ENCODE measurements around the gene MYO9A.
A peak's percentile ranks its signal among the peaks of the same experiment; 100 is the strongest.

The MYO9A gene

DNA sequence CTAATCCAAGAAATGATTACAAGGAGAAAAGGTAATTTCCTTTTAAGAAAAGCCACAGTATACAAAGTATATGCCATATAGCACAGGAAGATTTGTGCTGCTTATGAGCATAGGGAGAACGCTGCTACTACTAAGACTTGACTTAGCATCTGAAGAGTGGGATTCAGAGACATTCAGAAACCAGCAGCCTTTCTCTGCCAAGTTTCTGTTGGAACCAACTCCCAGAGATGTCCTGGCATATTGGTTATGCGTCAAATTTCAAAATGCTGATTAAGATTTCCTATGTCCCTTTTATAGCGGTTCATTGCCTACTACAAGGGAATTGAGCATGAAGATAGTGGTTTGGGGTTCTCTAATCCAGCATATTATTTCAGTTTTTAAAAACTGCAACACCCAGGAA, 302.6 kb downstream of the MYO9A start:
- Histone ChIP-seq H3K9me3 (ENCODE audit: control insufficient read depth, low read length) (peaks cover 20% of the 10 kb centered on the region), H3K27me3 (replicated peaks; ENCODE audit: control insufficient read depth, insufficient read depth, low read length) (no peaks in the 10 kb centered on the region), H3K4me1 (ENCODE audit: control insufficient read depth, insufficient read depth, low read length) (no peaks in the 10 kb centered on the region), H3K36me3 (ENCODE audit: control insufficient read depth, insufficient read depth, low read length, severe bottlenecking) (no peaks in the 10 kb centered on the region), H3K9ac (ENCODE audit: low read length) (no peak overlapping the region), H3K4me3 (ENCODE audit: low read length) (no peak overlapping the region)
- DNase-seq (ENCODE audit: low read depth), result no peak

DNA sequence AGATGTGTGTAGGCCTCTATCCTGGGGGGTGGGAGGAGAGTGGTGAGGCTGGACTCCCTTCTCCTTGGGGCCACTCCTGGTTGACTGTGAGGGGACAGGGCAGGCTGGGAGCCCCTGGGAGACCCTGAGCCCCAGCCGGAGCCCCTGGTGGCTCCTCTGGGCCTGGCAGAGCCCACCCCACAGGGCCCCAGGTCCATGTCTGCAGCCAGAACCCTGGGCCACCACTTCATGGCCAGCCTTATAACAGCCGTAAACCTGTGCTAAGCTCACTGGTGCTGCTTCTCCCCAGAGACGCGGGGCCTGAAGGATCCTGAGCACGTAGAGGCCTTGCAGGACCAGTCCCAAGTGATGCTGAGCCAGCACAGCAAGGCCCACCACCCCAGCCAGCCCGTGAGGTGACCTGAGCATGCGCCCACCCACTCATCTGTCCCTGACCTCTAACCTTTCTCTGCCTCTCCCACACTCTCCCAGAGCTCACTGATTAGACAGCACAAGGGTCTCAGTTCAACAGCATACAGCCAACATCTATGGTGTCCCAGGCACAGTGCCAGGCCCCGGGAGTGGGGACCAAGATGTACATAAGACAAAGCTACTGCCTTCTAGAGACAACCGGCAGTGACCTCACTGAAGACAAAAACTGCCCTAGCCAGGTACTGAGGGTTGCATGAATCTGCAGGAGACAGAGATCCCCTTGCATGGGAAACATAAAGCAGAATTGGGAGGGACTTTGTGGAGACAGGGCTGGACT, 304.1 kb downstream of the MYO9A start:
- no peak overlapping the region for H3K4me3 ChIP-seq (ENCODE audit: low read length)
- H3K36me3 ChIP-seq (ENCODE audit: control insufficient read depth, insufficient read depth, low read length, severe bottlenecking), result no peaks in the 10 kb centered on the region
- H3K27me3 ChIP-seq (replicated peaks; ENCODE audit: control insufficient read depth, insufficient read depth, low read length), result peaks cover 9% of the 10 kb centered on the region
- H3K4me1 ChIP-seq (ENCODE audit: control insufficient read depth, insufficient read depth, low read length), result no peaks in the 10 kb centered on the region
- no peak overlapping the region for H3K9ac ChIP-seq (ENCODE audit: low read length)
- peaks cover 6% of the 10 kb centered on the region for H3K9me3 ChIP-seq (ENCODE audit: control insufficient read depth, low read length)
- no peak for DNase-seq (ENCODE audit: low read depth)

DNA sequence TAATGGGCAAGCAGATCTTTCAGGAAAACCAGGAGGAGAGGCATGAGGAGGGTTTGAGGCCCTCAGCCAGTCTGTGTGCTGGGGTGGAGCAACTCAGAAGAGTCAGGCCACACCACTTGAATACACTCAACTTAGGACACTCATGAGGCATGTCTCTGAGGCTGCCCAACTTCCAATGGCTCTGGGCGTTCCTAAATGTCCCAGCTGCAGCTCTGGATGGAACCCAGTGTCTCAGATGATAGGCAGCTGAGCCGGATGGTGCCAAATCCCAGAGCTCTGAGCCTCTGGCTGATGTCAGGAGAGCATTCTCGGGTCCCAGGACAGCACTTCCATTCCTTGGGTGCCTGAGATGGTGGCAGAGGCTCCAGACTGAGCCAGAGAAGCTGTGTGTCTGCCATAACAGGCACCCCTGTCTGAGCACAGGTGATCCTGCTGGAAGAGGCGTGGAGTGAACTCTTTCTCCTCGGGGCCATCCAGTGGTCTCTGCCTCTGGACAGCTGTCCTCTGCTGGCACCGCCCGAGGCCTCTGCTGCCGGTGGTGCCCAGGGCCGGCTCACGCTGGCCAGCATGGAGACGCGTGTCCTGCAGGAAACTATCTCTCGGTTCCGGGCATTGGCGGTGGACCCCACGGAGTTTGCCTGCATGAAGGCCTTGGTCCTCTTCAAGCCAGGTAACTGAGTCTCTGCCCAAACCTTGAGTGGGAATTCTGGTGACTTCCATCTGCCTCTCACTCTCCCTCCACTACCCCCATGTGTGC, 304.8 kb downstream of the MYO9A start:
- H3K4me3 ChIP-seq (ENCODE audit: low read length), result no peak overlapping the region
- H3K27me3 ChIP-seq (replicated peaks; ENCODE audit: control insufficient read depth, insufficient read depth, low read length), result peaks cover 10% of the 10 kb centered on the region
- H3K9me3 ChIP-seq (ENCODE audit: control insufficient read depth, low read length), result no peaks in the 10 kb centered on the region
- DNase-seq (ENCODE audit: low read depth), result no peak
- no peak overlapping the region for H3K9ac ChIP-seq (ENCODE audit: low read length)
- no peaks in the 10 kb centered on the region for H3K36me3 ChIP-seq (ENCODE audit: control insufficient read depth, insufficient read depth, low read length, severe bottlenecking)
- no peaks in the 10 kb centered on the region for H3K4me1 ChIP-seq (ENCODE audit: control insufficient read depth, insufficient read depth, low read length)

DNA sequence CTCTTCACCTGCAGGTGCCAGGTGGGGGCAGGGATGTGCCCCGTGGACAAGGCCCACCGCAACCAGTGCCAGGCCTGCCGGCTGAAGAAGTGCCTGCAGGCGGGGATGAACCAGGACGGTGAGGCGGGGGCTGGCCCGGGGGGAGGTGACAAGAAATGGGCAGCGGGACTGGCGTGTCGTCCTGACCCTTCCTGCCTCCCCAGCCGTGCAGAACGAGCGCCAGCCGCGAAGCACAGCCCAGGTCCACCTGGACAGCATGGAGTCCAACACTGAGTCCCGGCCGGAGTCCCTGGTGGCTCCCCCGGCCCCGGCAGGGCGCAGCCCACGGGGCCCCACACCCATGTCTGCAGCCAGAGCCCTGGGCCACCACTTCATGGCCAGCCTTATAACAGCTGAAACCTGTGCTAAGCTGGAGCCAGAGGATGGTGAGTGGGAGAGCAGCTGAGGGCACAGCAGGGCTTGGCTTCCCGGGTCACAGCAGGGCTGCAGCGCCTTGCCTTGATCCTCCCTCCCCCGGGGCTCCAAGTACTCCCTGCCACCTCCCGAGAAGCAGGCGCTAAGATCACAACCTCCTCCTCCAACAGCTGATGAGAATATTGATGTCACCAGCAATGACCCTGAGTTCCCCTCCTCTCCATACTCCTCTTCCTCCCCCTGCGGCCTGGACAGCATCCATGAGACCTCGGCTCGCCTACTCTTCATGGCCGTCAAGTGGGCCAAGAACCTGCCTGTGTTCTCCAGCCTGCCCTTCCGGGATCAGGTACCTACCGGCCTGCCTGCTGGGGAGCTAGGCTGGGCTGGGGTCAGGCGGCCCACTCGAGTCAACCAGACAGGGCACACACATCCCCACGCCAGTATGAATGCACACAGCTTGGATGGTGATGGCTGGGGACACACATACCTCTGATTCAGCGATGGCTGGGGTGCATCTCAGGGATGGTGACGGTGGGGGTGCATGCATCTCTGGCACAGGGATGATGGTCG, 305.9 kb downstream of the MYO9A start:
- no peaks in the 10 kb centered on the region for H3K9me3 ChIP-seq (ENCODE audit: control insufficient read depth, low read length)
- no peak overlapping the region for H3K9ac ChIP-seq (ENCODE audit: low read length)
- peaks cover 8% of the 10 kb centered on the region for H3K4me1 ChIP-seq (ENCODE audit: control insufficient read depth, insufficient read depth, low read length)
- H3K27me3 ChIP-seq (replicated peaks; ENCODE audit: control insufficient read depth, insufficient read depth, low read length), result peaks cover 10% of the 10 kb centered on the region
- DNase-seq (ENCODE audit: low read depth), result no peak
- no peak overlapping the region for H3K4me3 ChIP-seq (ENCODE audit: low read length)
- no peaks in the 10 kb centered on the region for H3K36me3 ChIP-seq (ENCODE audit: control insufficient read depth, insufficient read depth, low read length, severe bottlenecking)

DNA sequence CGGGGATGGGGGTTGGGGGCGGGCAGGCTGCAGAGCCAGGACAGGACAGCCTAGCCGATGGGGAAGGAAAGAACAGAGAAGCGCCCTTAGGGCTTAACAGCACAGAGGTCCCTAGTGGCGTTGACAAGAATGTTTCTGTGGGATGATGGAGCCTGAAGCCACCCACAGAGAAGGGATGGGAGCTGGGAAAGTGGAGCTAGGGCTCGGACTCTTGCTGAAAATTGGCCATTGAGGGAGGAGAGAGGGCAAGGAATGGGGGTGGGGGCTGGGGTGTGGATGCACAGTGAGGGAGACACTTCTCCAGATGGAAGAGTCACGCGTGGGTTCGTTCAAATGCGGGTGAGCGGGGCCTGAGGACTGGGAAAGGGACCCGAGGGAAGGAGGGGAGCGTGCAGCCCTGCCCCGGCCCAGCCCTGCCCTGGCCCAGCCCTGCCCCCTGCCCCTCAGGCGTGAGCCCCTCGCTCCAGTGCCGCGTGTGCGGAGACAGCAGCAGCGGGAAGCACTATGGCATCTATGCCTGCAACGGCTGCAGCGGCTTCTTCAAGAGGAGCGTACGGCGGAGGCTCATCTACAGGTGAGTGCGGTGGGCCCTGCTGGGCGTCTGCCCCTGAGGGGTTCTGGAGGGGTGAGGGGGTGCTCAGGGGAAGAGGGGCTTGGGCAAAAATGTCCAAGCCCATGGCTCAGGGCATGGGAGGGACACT, 306.8 kb downstream of the MYO9A start:
- no peak for DNase-seq (ENCODE audit: low read depth)
- no peaks in the 10 kb centered on the region for H3K36me3 ChIP-seq (ENCODE audit: control insufficient read depth, insufficient read depth, low read length, severe bottlenecking)
- peaks cover 10% of the 10 kb centered on the region for H3K27me3 ChIP-seq (replicated peaks; ENCODE audit: control insufficient read depth, insufficient read depth, low read length)
- no peak overlapping the region for H3K9ac ChIP-seq (ENCODE audit: low read length)
- H3K9me3 ChIP-seq (ENCODE audit: control insufficient read depth, low read length), result no peaks in the 10 kb centered on the region
- peaks cover 12% of the 10 kb centered on the region for H3K4me1 ChIP-seq (ENCODE audit: control insufficient read depth, insufficient read depth, low read length)
- no peak overlapping the region for H3K4me3 ChIP-seq (ENCODE audit: low read length)

DNA sequence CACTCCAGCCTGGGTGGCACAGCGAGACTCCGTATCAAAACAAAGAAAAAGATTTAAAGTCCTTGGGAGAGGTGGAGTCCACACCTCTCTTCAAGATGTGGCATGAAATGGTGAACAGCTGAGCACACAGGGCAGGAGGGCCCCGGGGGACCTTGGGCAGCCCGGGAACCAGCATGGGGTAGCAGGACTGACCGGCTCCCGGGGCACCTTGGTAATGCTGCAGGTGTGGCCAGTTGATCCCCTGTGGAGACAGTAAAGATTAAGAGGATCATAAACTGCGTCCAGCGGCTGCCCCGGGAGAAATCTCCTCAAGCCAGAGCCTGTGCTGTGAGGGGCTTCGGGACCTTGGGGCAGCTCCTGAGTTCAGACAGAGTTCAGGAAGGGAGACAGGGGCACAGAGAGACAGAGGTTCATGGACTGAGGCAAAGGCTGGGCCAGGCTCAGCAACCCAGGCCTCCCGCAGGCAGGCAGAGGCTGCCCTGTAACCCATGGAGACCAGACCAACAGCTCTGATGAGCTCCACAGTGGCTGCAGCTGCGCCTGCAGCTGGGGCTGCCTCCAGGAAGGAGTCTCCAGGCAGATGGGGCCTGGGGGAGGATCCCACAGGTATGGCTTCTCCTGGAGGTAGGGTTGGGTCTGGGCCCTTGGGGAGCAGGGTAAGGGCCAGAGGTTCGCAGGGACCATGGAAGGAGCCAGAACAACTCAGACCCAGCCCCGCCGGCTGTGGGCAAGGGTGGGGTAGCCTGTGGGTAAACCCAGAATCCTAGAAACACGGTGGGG, 307.5 kb downstream of the MYO9A start, which contains the start of gene NR2E3:
NR2E3 (plus strand) TSS at position 299 of the 780 bp plus-strand sequence; CDS start at position 489, 190 bp downstream.
- Histone ChIP-seq H3K27me3 (replicated peaks; ENCODE audit: control insufficient read depth, insufficient read depth, low read length) (peaks cover 10% of the 10 kb centered on the region), H3K9ac (ENCODE audit: low read length) (no peak within 1 kb of the TSS), H3K4me3 (ENCODE audit: low read length) (no peak within 1 kb of the TSS), H3K4me1 (ENCODE audit: control insufficient read depth, insufficient read depth, low read length) (peaks cover 12% of the 10 kb centered on the region), H3K9me3 (ENCODE audit: control insufficient read depth, low read length) (no peaks in the 10 kb centered on the region), H3K36me3 (ENCODE audit: control insufficient read depth, insufficient read depth, low read length, severe bottlenecking) (no peaks in the 10 kb centered on the region)
- DNase-seq (ENCODE audit: low read depth), result no peak

DNA sequence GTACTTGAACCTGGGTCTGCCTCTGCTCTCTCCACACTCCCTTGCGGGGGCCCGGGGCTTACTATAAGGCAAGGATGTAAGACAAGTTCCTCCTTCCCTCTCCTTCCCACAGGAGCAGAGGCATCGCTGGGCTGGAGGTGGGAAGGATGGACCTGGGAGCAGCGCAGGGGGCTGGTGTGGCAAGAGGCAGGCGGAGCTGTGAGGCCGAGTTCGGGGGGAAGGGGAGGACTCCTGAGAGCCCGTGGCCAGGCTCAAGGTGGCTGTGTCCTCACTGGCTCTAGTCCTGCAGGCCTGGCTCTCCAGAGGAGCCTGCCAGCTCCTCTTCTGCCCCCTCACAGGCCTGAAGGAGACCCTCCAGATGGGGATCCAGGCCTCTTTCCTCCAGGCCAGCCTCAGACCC, 308.6 kb downstream of the MYO9A start:
- peaks cover 10% of the 10 kb centered on the region for H3K27me3 ChIP-seq (replicated peaks; ENCODE audit: control insufficient read depth, insufficient read depth, low read length)
- H3K9me3 ChIP-seq (ENCODE audit: control insufficient read depth, low read length), result no peaks in the 10 kb centered on the region
- no peaks in the 10 kb centered on the region for H3K36me3 ChIP-seq (ENCODE audit: control insufficient read depth, insufficient read depth, low read length, severe bottlenecking)
- H3K4me1 ChIP-seq (ENCODE audit: control insufficient read depth, insufficient read depth, low read length), result peaks cover 12% of the 10 kb centered on the region
- H3K9ac ChIP-seq (ENCODE audit: low read length), result no peak overlapping the region
- H3K4me3 ChIP-seq (ENCODE audit: low read length), result no peak overlapping the region
- no peak for DNase-seq (ENCODE audit: low read depth)

DNA sequence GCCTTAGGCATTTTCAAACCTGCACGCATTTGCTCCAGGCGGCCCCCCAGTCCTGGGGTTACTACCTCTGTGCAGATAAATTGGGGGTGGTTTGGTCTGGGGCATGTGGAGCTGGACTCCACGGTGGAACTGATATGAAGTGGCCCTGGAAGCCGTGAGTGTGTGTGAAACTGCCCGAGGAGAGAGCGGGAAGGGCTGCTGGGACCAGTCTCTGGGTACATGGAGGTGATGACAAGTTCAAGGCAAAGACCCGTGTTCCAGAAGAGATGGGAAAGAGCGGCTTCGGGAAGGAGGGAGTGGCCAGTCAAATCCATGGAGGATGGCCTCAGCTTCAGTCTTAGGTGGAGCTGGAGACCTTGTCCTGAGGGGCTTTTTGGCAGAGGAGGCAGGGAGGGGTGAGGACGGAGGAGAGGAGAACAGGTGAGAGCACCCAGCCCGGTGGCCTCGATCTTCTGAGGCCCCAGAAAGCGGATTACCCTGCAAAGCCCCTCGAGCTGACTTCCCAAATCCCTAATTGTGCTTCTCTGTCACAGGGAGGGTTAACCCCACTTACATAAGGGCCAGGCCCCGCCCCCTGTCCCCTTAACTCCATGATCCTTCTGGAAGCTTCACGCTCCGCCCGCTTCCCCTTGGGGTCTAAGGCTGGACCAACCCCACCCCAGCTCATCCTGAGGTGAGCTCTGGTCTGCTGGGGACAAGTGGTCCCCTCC, 309.5 kb downstream of the MYO9A start:
- Histone ChIP-seq H3K4me1 (ENCODE audit: control insufficient read depth, insufficient read depth, low read length) (peaks cover 12% of the 10 kb centered on the region), H3K4me3 (ENCODE audit: low read length) (no peak overlapping the region), H3K36me3 (ENCODE audit: control insufficient read depth, insufficient read depth, low read length, severe bottlenecking) (no peaks in the 10 kb centered on the region), H3K9me3 (ENCODE audit: control insufficient read depth, low read length) (no peaks in the 10 kb centered on the region), H3K27me3 (replicated peaks; ENCODE audit: control insufficient read depth, insufficient read depth, low read length) (peaks cover 10% of the 10 kb centered on the region), H3K9ac (ENCODE audit: low read length) (no peak overlapping the region)
- DNase-seq (ENCODE audit: low read depth), result no peak

DNA sequence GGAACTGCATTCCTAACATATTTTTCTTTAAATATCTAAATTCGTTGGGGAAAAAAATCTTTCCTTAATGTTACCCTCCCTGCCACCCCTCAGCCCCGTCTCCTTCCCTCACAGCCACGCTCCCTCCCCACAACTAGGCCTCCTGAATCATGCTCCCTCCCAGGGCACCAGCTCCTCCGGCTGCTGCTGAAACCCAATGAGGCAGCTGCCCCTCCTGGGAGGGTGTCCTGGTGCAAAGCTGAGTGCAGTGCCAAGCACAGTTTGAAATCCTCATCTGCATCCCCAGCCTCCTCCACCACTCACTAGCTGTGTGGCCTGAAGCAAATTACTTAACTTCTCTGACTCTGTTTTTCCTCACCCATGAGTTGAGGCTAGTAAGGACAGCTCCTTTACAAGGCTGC, 310.3 kb downstream of the MYO9A start:
- peak; percentile 63 for DNase-seq (ENCODE audit: low read depth)
- H3K4me3 ChIP-seq (ENCODE audit: low read length), result no peak overlapping the region

More for the DNA sequence above, 310.3 kb downstream of the MYO9A start:
- Histone ChIP-seq H3K9ac (ENCODE audit: low read length) (no peak overlapping the region), H3K4me1 (ENCODE audit: control insufficient read depth, insufficient read depth, low read length) (peaks cover 12% of the 10 kb centered on the region), H3K27me3 (replicated peaks; ENCODE audit: control insufficient read depth, insufficient read depth, low read length) (peaks cover 10% of the 10 kb centered on the region), H3K9me3 (ENCODE audit: control insufficient read depth, low read length) (no peaks in the 10 kb centered on the region), H3K36me3 (ENCODE audit: control insufficient read depth, insufficient read depth, low read length, severe bottlenecking) (no peaks in the 10 kb centered on the region)
